Testis (tissue), 2 donors: ENCODE data around the gene SEMA4D.

Experiments
- CTCF ChIP-seq, 3 experiments: fragments of 450-650 bp in 2 of 3; fragments of 200-600 bp in 1 of 3; sonication (generic) in 1 of 3; IDR thresholded peaks; one replicate each; pipeline ENCODE4 v1.5.1; 2016 to 2019; ENCODE audit warnings: antibody characterized with exemption in 3 of 3, mild to moderate bottlenecking in 2 of 3, moderate library complexity in 1 of 3
- POLR2A ChIP-seq: fragments of 450-650 bp; IDR thresholded peaks from one replicate; pipeline ENCODE4 v1.6.1; 2017; ENCODE audit warnings: antibody characterized with exemption, mild to moderate bottlenecking, moderate library complexity

DNA sequence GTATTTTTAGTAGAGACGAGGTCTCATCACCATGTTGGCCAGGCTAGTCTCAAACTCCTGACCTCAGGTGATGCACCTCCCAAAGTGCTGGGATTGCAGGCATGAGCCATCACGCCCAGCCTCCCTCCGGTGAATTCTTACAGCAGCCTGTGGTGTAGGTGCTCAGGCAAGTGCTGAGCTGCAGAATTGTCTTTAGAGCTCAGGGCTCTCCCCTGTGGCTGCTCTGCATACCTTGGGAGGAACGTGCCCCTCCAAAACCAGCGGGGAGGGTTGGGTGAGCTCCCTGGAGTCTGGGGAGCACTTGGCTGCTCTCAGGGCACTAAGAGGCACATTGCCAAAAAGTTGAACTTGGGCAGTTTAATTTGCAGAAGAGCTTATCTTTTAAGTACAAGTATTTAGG, 150.3 kb downstream of the SEMA4D start:
- TF ChIP-seq CTCF (IDR thresholded peaks at IDR 0.05) (no peak), POLR2A (no peak)
